ENCODE measurements around the gene ANAPC4. TPM values are rescaled to one million over a fixed set of nuclear protein-coding genes. Genes with fewer than 3 reads are reported as not detected.
A peak's percentile ranks its signal among the peaks of the same experiment; 100 is the strongest.
"Not testable (repeated sequence)": the region's sequence is repeated elsewhere in the genome, so short reads cannot be mapped to it uniquely, and the experiment has no call there.

The ANAPC4 gene
- total and polyA plus RNA-seq, 2 of the 4 experiments (the other 2 are of a cell fraction), result 12.4 to 18.3 TPM

- TF ChIP-seq CTCF (conservative IDR thresholded peaks at IDR 0.05; ENCODE audit: low read depth, low read length) (0 out of 2 replicates have a peak, but pooled peaks have one; percentile 11), RCOR1 (IDR thresholded peaks at IDR 0.05; ENCODE audit: insufficient replicate concordance, low read length) (no peak), CHD1 (IDR thresholded peaks at IDR 0.05; ENCODE audit: low read depth, low read length) (no peak), ELK1 (IDR thresholded peaks at IDR 0.05; ENCODE audit: borderline replicate concordance, low read depth, low read length) (no peak), POLR2A (IDR thresholded peaks at IDR 0.05; ENCODE audit: low read depth, low read length) (no peak; the same call in 1 of the 2 replicates)
Measured at GRCh38 chr4:25376754-25377571, at the start of gene ANAPC4 (continued).

- H4K20me1 ChIP-seq (ENCODE audit: insufficient read depth, low read length); intact Hi-C loops (cut with micrococcal nuclease); H4K8ac ChIP-seq (ENCODE audit: low read depth in 2 of 2, low read length in 2 of 2); H2AK5ac ChIP-seq (ENCODE audit: low read depth, low read length); H3K9ac ChIP-seq (ENCODE audit: low read depth, low read length); H2AK9ac ChIP-seq (replicated peaks; ENCODE audit: low read depth, low read length, poor library complexity); H3K27ac ChIP-seq (ENCODE audit: insufficient read depth, low read length); H3K9me3 ChIP-seq (ENCODE audit: control insufficient read depth, insufficient read depth, low read length); H3K27me3 ChIP-seq (ENCODE audit: control insufficient read depth, insufficient read depth, low read length); H3K9me1 ChIP-seq (ENCODE audit: insufficient read depth, low read length); H3K4me3 ChIP-seq (ENCODE audit: insufficient read depth, low read depth, low read length); H2BK5ac ChIP-seq (ENCODE audit: low read depth, low read length, poor library complexity, severe bottlenecking); ATAC-seq (ENCODE audit: low read depth); BruUV-seq (replicated peaks); H3K18ac ChIP-seq (ENCODE audit: low read depth, low read length); H3K14ac ChIP-seq (replicated peaks; ENCODE audit: low read depth, low read length); dilution Hi-C loops (cut with HindIII; ENCODE audit: low sequenced_read_pairs, unreplicated experiment); H3K36me3 ChIP-seq (ENCODE audit: control insufficient read depth, insufficient read depth, low read length); H3K4me2 ChIP-seq (ENCODE audit: low read depth, low read length); H4K5ac ChIP-seq (ENCODE audit: low read depth, low read length); H3K4me1 ChIP-seq (ENCODE audit: control insufficient read depth, insufficient read depth, low read length); H2BK20ac ChIP-seq (ENCODE audit: low read depth, low read length); H3K4ac ChIP-seq (ENCODE audit: low read depth, low read length); H2BK120ac ChIP-seq (ENCODE audit: low read depth, low read length); DNase-seq; CTCF ChIA-PET; H2AFZ ChIP-seq (replicated peaks; ENCODE audit: low read length, poor library complexity); H4K91ac ChIP-seq (ENCODE audit: insufficient read depth, low read depth, low read length); H3K23ac ChIP-seq (ENCODE audit: low read depth, low read length); H2BK15ac ChIP-seq (ENCODE audit: low read depth, low read length); H3K56ac ChIP-seq (ENCODE audit: extremely low read depth, insufficient read depth, low read length); POLR2A ChIA-PET (ENCODE audit: unreplicated experiment); in situ Hi-C loops (cut with MboI; ENCODE audit: low sequenced_read_pairs): not testable (repeated sequence)
- WGBS, 2 experiments (ENCODE audit: extremely low coverage in 2 of 2, insufficient read length in 1 of 2), result 100% methylated on average over 2 of the region's 3 CpGs; no CpG with 5 or more reads in 1 of the 2 experiments
- H3K79me1 ChIP-seq (ENCODE audit: low read depth in 1 of 2, low read length in 2 of 2), result peaks cover 8 to 14% of the 10 kb centered on the region in 2 experiments
Measured at GRCh38 chr4:25328463-25328862, 48.6 kb upstream of the ANAPC4 start.
